Measurements from ENCODE around the gene ANAPC13. TPM values are rescaled to one million over a fixed set of nuclear protein-coding genes. Genes with fewer than 3 reads are reported as not detected.

ANAPC13 gene
- polyA plus RNA-seq, 1 of the 3 experiments (the other 2 are of a cell fraction): 63.5 TPM

GRCh38 chr3:134522541-134522940 lies 36.8 kb upstream of the ANAPC13 start:
- no peaks in the 10 kb centered on the region for H3K27me3 ChIP-seq (ENCODE audit: insufficient read depth)
- H3K27ac ChIP-seq (ENCODE audit: low read depth in 2 of 2, low read length in 1 of 2): no peak overlapping the region
- ChIA-PET CTCF (no interaction called here), POLR2A (no interaction called here)
- H3K9me3 ChIP-seq: peaks cover 31% of the 10 kb centered on the region
- H3K4me2 ChIP-seq: no peak overlapping the region
- peaks cover 0 to 7% of the 10 kb centered on the region in 2 experiments; a peak in 1 of 4 replicates for H3K4me1 ChIP-seq (ENCODE audit: control insufficient read depth in 1 of 2, insufficient read depth in 2 of 2, low read depth in 1 of 2, low read length in 1 of 2)
- H3K4me3 ChIP-seq (ENCODE audit: low read depth in 2 of 2, low read length in 1 of 2): no peak overlapping the region
- DNase-seq: no peak
- peaks cover 25% of the 10 kb centered on the region; the same call in 1 of the 2 replicates for H3K79me2 ChIP-seq (ENCODE audit: insufficient read depth)
- no peak overlapping the region for H3K9ac ChIP-seq
- H3K9me2 ChIP-seq: no peaks in the 10 kb centered on the region
- no peaks in the 10 kb centered on the region for H4K20me1 ChIP-seq (ENCODE audit: insufficient read depth)
- peaks cover 0 to 27% of the 10 kb centered on the region in 2 experiments for H3K36me3 ChIP-seq (replicated peaks in 1 of 2; ENCODE audit: control insufficient read depth in 1 of 2, insufficient read depth in 2 of 2, low read length in 1 of 2)
- no peak overlapping the region for H2AFZ ChIP-seq (ENCODE audit: low read depth)
- peaks cover 9% of the 10 kb centered on the region for H3F3A ChIP-seq (replicated peaks; ENCODE audit: insufficient read depth)
- 96% methylated on average over 6 of the region's 6 CpGs for WGBS (ENCODE audit: low lambda C conversion rate)
- no peak for TF ChIP-seq USF1 (IDR thresholded peaks at IDR 0.05; ENCODE audit: borderline replicate concordance, low read depth)
- TF ChIP-seq CHD2 (IDR thresholded peaks at IDR 0.05; ENCODE audit: low read length, partially characterized antibody): no peak
- TF ChIP-seq SMC3 (IDR thresholded peaks at IDR 0.05; ENCODE audit: low read depth, low read length): no peak
- no peak for TF ChIP-seq PBX3 (IDR thresholded peaks at IDR 0.05)
- TF ChIP-seq GATA2 (CRISPR knock-in tag; IDR thresholded peaks at IDR 0.05): no peak
- no peak for TF ChIP-seq RAD21 (IDR thresholded peaks at IDR 0.05; ENCODE audit: low read length)
- TF ChIP-seq RXRA (IDR thresholded peaks at IDR 0.05; ENCODE audit: borderline replicate concordance, low read depth): no peak
- TF ChIP-seq SIN3A (IDR thresholded peaks at IDR 0.05; ENCODE audit: borderline replicate concordance, low read depth, low read length): no peak
- TF ChIP-seq MXI1 (IDR thresholded peaks at IDR 0.05; ENCODE audit: low read depth, low read length): no peak

GRCh38 chr3:134517791-134518190 lies 32.0 kb upstream of the ANAPC13 start:
- Histone ChIP-seq H4K20me1 (ENCODE audit: insufficient read depth) (no peaks in the 10 kb centered on the region), H3K4me1 (ENCODE audit: control insufficient read depth in 1 of 2, insufficient read depth in 2 of 2, low read depth in 1 of 2, low read length in 1 of 2) (peaks cover 0 to 14% of the 10 kb centered on the region in 2 experiments; a peak in 1 of 4 replicates), H3K36me3 (replicated peaks in 1 of 2; ENCODE audit: control insufficient read depth in 1 of 2, insufficient read depth in 2 of 2, low read length in 1 of 2) (peaks cover 0 to 24% of the 10 kb centered on the region in 2 experiments), H3K27me3 (ENCODE audit: insufficient read depth) (no peaks in the 10 kb centered on the region), H3K9me3 (peaks cover 20% of the 10 kb centered on the region; the same call in 1 of the 2 replicates), H3K27ac (ENCODE audit: low read depth in 2 of 2, low read length in 1 of 2) (peak overlapping the region in 1 of 2 experiments; percentile 25; a peak in 1 of 4 replicates), H2AFZ (ENCODE audit: low read depth) (peak overlapping the region; percentile 57; the same call in 1 of the 2 replicates), H3K4me3 (ENCODE audit: low read depth in 2 of 2, low read length in 1 of 2) (peak overlapping the region in 1 of 2 experiments; percentile 43; a peak in 1 of 4 replicates), H3F3A (replicated peaks; ENCODE audit: insufficient read depth) (peaks cover 11% of the 10 kb centered on the region), H3K9ac (no peak overlapping the region), H3K9me2 (no peaks in the 10 kb centered on the region), H3K79me2 (ENCODE audit: insufficient read depth) (no peaks in the 10 kb centered on the region; the same call in none of the 2 replicates), H3K4me2 (0 out of 2 replicates have a peak overlapping the region, but pooled peaks have one; percentile 54)
- no peak for DNase-seq
- POLR2A ChIA-PET: no interaction called here
- CTCF ChIA-PET: no interaction called here
- TF ChIP-seq SIN3A (IDR thresholded peaks at IDR 0.05; ENCODE audit: borderline replicate concordance, low read depth, low read length): no peak
- no peak for TF ChIP-seq REST (IDR thresholded peaks at IDR 0.05; ENCODE audit: low read depth, low read length)
- TF ChIP-seq ELF1 (IDR thresholded peaks at IDR 0.05): no peak
- no peak for TF ChIP-seq USF2 (IDR thresholded peaks at IDR 0.05; ENCODE audit: borderline replicate concordance, low read depth, low read length)
- TF ChIP-seq YY1 (IDR thresholded peaks at IDR 0.05; ENCODE audit: low read depth): no peak
- TF ChIP-seq TAF1 (IDR thresholded peaks at IDR 0.05; ENCODE audit: borderline replicate concordance, low read depth, low read length): no peak
- TF ChIP-seq RXRA (IDR thresholded peaks at IDR 0.05; ENCODE audit: borderline replicate concordance, low read depth): no peak
- TF ChIP-seq MXI1 (IDR thresholded peaks at IDR 0.05; ENCODE audit: low read depth, low read length): no peak
- TF ChIP-seq POLR2AphosphoS5 (IDR thresholded peaks at IDR 0.05; ENCODE audit: low read depth, low read length): no peak
- TF ChIP-seq GABPA (IDR thresholded peaks at IDR 0.05; ENCODE audit: low read depth): no peak
- no peak for TF ChIP-seq CTCF (IDR thresholded peaks at IDR 0.05)
- TF ChIP-seq PBX3 (IDR thresholded peaks at IDR 0.05): no peak
